ENCODE data around the gene SEC31A.
A peak's percentile ranks its signal among the peaks of the same experiment; 100 is the strongest.
"Not testable (repeated sequence)": the region's sequence is repeated elsewhere in the genome, so short reads cannot be mapped to it uniquely, and the experiment has no call there.

Gene SEC31A

GRCh38 chr4:82886147-82886942, 4.6 kb downstream of the SEC31A start:
- no peak for TF ChIP-seq CTCF (IDR thresholded peaks at IDR 0.05; ENCODE audit: control insufficient read depth, insufficient read depth, low read depth, low read length, missing control alignments)
- H3K4me3 ChIP-seq (ENCODE audit: control insufficient read depth, low read depth, low read length): no peak overlapping the region
- no peak for DNase-seq (ENCODE audit: low read depth)

- no peak overlapping the region for H3K4me3 ChIP-seq (ENCODE audit: control insufficient read depth, low read depth, low read length)
- DNase-seq (ENCODE audit: low read depth): no peak
- TF ChIP-seq CTCF (IDR thresholded peaks at IDR 0.05; ENCODE audit: control insufficient read depth, insufficient read depth, low read depth, low read length, missing control alignments): no peak
These were observed 5.5 kb downstream of the SEC31A start for GRCh38 chr4:82885410-82885809.

DNA sequence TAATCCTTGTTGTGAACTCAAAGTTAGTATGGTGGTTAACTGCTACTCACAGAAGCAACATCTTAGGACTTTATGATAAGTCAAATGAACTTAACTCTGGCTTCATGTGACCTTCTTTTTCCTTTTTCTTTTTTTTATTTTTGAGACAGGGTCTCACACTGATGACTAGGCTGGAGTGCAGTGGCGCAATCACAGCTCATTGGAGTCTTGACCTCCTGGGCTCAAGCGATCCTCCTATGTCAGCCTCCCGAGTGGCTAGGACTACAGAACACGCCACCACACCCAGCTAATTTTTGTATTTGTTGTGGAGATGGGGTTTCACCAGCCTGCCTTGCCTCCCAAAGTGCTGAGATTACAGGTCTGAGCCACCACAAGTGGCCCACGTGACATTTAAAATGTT, 22.4 kb downstream of the SEC31A start:
- DNase-seq (ENCODE audit: low read depth): no peak
- no peak overlapping the region for H3K4me3 ChIP-seq (ENCODE audit: control insufficient read depth, low read depth, low read length)

DNA sequence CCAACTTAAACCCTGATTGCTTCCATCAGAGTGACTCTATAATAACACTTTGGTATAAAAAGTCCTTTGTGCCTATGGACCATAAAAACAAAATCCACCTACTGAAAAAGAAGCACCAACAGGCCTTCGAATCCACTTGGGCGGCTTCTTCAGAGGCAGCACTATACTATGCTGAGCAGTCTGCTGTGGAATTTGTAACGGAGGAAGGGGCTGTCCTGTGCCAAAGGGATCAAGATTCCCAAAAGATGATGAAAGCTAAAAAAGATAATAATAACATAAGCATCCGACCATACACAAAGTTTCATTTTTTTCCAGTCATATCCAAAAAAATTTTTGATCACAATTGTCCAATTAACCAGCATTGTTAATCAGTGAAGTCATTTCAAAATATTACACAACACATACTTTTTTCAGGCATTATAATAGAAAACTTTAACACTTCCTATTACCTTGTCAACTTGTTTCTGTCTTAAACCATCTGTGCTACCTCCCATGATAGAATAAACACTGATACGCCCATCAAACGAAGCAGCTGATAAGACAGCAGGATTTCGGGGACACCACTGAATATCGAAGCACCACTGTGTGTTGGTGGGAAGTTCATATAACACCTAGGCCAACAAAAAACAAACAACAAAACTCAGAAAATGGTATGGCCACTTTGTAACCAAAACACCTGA, 24.1 kb downstream of the SEC31A start:
- no peak for TF ChIP-seq CTCF (IDR thresholded peaks at IDR 0.05; ENCODE audit: control insufficient read depth, insufficient read depth, low read depth, low read length, missing control alignments)
- DNase-seq (ENCODE audit: low read depth): no peak

More for the DNA sequence above, 22.4 kb downstream of the SEC31A start:
- TF ChIP-seq CTCF (IDR thresholded peaks at IDR 0.05; ENCODE audit: control insufficient read depth, insufficient read depth, low read depth, low read length, missing control alignments): no peak

GRCh38 chr4:82866033-82866432, 24.9 kb downstream of the SEC31A start:
- not testable (repeated sequence) for DNase-seq (ENCODE audit: low read depth); H3K4me3 ChIP-seq (ENCODE audit: control insufficient read depth, low read depth, low read length)

More for the DNA sequence above, 24.1 kb downstream of the SEC31A start:
- no peak overlapping the region for H3K4me3 ChIP-seq (ENCODE audit: control insufficient read depth, low read depth, low read length)

DNA sequence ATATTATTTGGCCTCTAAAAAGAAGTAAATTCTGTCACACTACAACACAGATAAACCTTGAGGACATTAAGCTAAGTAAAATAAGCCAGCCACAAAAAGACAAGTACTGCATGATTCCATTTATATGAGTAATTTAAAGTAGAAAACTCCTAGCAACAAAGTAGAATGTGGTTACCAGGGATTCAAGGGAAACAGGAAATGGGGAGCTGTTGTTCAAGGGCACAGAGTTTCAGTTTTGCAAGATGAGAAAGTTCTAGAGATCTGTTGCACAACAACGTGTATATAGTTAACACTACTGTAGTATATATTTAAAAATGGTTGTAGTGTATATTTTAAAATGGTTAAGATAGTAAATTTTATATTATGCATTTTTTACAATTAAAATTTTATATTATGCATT, 25.4 kb downstream of the SEC31A start:
- DNase-seq (ENCODE audit: low read depth): peak; percentile 73
- no peak for TF ChIP-seq CTCF (IDR thresholded peaks at IDR 0.05; ENCODE audit: control insufficient read depth, insufficient read depth, low read depth, low read length, missing control alignments)
- no peak overlapping the region for H3K4me3 ChIP-seq (ENCODE audit: control insufficient read depth, low read depth, low read length)

- TF ChIP-seq CTCF (IDR thresholded peaks at IDR 0.05; ENCODE audit: control insufficient read depth, insufficient read depth, low read depth, low read length, missing control alignments): no peak
- DNase-seq (ENCODE audit: low read depth): no peak
- no peak overlapping the region for H3K4me3 ChIP-seq (ENCODE audit: control insufficient read depth, low read depth, low read length)
These were observed 26.5 kb downstream of the SEC31A start for GRCh38 chr4:82864336-82864979.

Data from AG09309 (cell line).